Astrocyte of the cerebellum (primary cell): ENCODE results near the gene SLAIN1.

Experiments
- DNase-seq: peaks from one replicate; pipeline ENCODE4 v3.0.0-alpha.2; 2011; ENCODE audit warnings: low read depth
- H3K4me3 ChIP-seq: 2 replicates; pipeline ENCODE4 v1.5.1; 2011; ENCODE audit warnings: mild to moderate bottlenecking, low read depth, low read length, moderate library complexity
- CTCF ChIP-seq: IDR thresholded peaks from 2 replicates; pipeline ENCODE4 v1.5.1; 2012; ENCODE audit warnings: low read length, low read depth, moderate library complexity, mild to moderate bottlenecking; ENCODE audit errors: missing control alignments
- in situ Hi-C: cut with HindIII; loops from 2 replicates; pipeline ENCODE4 v1.10.0; 2017; ENCODE audit warnings: low sequenced_read_pairs

The SLAIN1 gene

GRCh38 chr13:77724092-77724491 is 26.6 kb downstream of the SLAIN1 start:
- no peak for DNase-seq
- in situ Hi-C loops, result no loop called here

DNA sequence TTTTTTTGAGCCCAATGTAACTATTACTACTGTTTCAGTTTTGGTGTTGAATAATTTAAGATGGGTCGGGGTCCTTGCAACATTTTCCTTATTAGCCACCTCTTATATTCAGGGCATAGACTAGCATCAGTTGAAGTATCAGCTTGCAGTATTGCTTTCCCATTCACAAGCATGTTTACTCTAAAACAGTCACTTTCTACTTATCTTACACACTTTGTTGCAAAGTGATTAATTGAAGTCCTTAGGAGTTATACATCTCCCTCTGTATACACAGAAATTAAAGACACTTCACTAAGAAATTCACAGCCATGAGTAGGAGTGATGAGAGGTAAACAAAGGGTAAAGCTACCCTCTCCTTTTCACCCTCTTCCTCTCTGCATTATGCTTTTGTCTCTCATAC is 27.6 kb downstream of the SLAIN1 start:
- DNase-seq, result no peak
- no peak for TF ChIP-seq CTCF
- H3K4me3 ChIP-seq, result no peak overlapping the region
- in situ Hi-C loops, result no loop called here

More at GRCh38 chr13:77724092-77724491, 26.6 kb downstream of the SLAIN1 start:
- H3K4me3 ChIP-seq, result no peak overlapping the region
- TF ChIP-seq CTCF, result no peak

DNA sequence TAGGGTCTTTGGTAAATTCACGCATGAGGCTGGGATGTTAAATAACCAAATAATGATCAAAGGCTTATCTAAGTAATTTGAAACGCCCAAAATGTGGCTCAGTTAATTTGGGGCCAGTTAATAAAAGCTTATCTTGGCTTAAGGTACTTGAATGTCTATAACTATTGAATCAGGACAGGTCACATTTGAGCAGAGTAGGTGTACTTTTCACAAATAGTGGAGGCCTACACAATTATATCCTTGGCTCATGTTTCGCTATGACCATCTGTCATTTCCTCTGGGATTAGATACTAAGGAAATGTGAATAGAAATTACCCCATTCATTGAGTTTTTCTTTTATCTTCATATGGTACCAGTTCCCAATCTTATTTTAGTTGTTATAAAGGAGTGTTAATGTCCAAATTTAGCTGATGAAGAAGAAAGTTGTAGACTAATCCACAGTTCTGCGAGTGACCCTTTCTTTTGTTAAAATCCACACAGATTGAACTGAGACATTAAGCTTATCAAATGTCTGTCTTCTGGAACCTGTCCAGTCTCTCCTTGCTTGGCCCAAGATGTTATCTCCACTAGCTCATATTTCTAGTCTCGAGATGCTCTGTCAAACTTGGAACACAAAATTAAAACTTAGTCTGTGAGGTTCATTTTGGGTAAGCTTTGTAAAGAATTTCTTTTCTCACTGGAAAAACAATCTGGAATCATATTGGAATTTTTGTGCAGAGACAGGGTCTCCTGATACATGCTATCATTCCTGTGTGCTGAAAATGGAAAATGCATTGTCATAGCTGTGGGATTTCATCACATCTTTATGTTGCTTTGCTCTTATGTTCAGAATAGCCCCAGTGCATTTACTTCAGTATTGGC is 31.0 kb downstream of the SLAIN1 start:
- in situ Hi-C loops, result no loop called here
- no peak for TF ChIP-seq CTCF
- DNase-seq, result no peak

GRCh38 chr13:77729502-77730221 is 32.2 kb downstream of the SLAIN1 start:
- TF ChIP-seq CTCF, result no peak
- in situ Hi-C loops, result no loop called here
- no peak overlapping the region for H3K4me3 ChIP-seq
- DNase-seq, result no peak

More for the DNA sequence above, 31.0 kb downstream of the SLAIN1 start:
- no peak overlapping the region for H3K4me3 ChIP-seq

DNA sequence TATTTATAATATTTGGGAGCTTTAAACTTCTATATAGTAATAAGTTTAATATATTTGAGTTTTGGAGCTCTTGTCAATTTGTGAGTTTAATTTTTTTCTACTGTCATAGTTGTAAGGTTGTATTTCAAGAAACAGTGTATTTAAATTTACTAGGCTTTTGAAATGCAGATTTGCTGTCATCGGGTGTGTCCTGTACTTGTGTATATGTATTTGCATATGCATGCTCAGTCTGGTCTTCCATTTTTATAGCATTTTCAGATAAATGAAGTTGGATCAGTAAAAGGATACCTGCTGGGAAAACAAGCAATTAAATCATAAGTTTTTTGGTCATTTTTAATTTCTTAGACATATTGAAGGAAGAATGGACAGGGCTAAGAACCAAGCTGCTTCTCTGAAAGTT is 33.1 kb downstream of the SLAIN1 start:
- DNase-seq, result no peak
- no peak for TF ChIP-seq CTCF
- no peak overlapping the region for H3K4me3 ChIP-seq
- in situ Hi-C loops, result no loop called here

GRCh38 chr13:77732287-77732686 is 34.8 kb downstream of the SLAIN1 start:
- no peak for DNase-seq
- no peak overlapping the region for H3K4me3 ChIP-seq
- TF ChIP-seq CTCF, result no peak
- in situ Hi-C loops, result no loop called here
